HG02852 (cell line): ENCODE measurements around the gene MAFF.
"Not testable (repeated sequence)": the region's sequence is repeated elsewhere in the genome, so short reads cannot be mapped to it uniquely, and the experiment has no call there.

Source experiments
- ATAC-seq: cut with Tn5 transposase; IDR thresholded peaks from one replicate; pipeline ENCODE4 v1.9.1; 2021; ENCODE audit warnings: mild to moderate bottlenecking, moderate library complexity; ENCODE audit not compliant: unreplicated experiment

Gene MAFF

DNA sequence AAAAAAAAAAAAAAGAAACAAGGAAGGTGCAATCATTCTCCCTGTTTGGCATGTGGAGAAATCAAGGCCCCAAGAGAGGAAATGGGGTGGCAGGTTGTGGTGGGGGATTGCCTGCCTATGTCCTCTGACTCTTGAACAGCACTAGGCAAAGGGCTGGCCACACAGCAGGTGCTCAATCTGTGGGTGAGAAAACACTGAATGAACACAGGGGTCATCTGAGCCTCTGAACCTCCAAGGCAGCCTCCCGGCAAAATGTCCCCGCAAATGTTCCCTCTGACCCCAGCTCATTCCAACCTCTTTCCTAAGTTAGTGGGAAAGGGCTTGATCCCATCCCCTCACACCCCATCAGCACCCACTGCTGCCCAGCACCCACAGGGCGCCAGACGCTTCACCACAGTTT, 24.8 kb upstream of the MAFF start:
- ATAC-seq: no peak

DNA sequence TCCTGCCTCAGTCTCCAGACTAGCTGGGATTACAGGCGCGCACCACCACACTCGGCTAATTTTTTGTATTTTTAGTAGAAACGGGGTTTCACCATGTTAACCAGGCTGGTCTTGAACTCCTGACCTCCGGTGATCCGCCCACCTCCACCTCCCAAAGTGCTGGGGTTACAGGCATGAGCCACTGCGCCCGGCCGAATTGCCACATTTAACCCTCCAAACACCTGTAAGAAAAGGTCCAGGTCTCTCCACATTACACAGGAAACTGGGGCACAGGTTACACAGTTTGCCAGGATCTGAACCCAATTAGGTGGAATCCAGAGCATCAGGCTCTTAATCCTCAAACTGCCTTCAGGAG, 24.2 kb upstream of the MAFF start:
- not testable (repeated sequence) for ATAC-seq

DNA sequence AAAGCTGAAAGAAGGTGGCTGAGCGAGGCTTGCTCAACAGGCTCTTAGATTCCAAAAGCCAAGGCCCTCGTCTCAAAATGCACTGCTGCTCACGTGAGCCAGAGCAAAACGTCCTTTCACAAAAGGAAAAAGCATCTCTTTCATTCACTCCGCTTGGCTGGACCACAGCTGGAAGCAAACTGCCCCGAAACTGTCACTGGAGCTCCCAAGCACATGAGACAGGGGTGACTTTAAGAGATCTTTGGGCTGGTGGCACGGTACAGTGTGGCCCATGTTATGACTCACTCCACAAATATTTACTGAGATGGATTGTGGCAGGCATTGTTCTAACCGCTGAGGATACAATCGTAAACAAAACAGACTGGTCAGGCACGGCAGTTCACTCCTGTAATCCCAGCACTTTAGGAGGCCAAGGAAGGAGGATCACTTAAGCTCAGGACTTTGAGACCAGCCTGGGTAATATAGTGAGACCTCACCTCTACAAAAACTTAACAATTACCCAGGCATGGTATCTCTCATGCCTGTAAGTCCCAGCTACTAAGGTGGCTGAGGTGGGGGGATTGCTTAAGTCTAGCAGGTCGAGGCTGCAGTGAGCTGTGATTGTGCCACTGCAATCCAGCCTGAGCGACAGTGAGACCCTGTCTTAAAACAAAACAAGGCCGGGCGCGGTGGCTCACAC, 23.7 kb upstream of the MAFF start:
- ATAC-seq: no peak

DNA sequence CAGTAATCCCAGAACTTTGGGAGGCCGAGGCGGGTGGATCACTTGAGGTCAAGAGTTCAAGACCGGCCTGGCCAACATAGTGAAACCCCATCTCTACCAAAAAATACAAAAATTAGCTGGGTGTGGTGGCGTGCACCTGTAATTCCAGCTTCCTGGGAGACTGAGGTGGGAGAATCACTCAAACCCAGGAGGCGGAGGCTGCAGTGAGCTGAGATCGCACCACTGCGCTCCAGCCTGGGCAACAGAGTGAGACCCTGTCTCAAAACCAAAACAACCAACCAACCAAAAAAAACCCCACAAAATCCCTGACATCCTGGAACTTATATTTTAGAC, 23.2 kb upstream of the MAFF start:
- ATAC-seq: not testable (repeated sequence)

DNA sequence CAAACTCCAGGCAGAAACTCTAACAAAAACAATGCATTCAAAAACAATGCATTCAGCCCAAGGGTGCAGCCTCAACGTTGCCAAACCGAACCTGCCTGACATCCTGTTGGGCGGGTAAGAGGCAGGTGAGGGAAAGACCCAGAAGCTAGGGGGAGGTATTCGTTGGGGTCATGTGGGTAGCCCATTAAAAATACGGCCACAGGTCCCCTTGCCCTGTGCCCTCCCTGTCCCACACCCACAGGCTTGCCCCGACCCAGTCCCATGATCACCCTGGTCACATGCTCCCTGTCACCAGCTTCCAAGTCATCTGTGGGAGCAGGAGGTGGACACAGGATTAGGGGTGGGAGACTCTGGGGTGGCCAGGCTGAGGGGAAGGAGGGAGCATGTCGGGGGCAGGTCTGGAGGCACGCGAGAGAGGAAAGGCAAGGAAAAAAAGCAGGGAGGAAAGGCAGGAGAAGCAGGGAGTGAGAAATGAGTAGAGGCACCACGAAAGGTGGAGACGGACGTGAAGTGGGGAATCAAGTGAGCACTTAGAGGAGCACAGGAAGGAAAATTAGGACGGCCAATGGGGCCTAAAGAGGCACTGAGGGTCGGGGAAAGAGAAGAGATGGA, 20.8 kb upstream of the MAFF start:
- ATAC-seq: no peak

DNA sequence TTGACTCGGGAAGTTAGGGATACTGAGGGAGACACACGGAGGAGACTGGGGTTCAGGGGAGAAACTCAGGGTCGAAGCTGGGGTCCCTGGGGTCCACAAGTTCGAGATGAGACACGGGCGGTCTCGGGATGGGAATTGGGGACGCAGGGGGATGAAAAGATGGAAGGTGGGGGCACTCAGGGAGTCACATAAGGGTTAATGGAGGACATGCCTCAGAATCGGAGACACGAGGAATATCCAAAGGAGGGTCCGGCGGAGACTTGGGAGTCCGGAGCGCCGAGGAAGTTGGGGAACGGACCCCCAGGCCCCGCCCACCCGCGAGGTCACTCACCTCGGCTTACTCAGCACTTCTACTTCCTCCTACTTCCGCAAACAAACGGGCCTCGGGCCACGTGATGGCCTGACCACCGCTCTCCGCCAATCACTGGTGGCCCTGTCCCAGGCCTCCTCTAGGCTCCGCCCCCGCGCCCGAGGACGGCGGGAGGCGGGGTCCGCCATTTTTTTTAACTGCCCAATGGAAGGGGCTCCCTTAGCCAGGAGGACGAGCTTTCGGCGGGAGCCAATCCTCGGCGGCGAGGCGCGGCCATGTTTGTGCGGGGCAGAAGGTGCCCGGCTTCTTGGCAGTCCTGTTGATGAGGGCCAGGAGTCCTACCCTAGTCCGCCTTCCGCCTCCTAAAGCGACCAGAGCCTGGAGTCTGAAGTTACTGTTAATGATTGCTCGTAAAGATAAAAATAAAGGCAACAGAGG, 20.2 kb upstream of the MAFF start, which contains the start of gene PLA2G6:
Gene PLA2G6 (minus strand): TSS at position 378 of the 748 bp plus-strand sequence. CDS start 12,404 bp downstream, outside the sequence.
- peak; percentile 89 for ATAC-seq

DNA sequence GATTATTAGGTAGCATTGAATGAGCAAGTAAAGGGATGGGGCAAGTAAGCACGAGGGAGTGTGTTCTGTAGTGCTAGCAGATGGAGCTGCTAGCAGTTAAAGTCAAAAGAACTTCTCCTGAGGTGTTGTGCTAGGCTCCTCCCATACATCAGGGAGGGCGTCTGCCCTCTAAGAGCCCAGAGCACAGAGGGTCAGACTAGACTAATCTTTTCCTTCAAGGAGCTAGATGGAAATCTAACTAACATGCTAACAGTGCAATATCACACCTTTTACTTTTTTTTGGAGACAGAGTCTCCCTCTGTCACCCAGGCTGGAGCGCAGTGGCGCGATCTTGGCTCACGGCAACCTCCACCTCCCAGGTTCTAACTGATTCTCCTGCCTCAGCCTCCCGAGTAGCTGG, 17.0 kb upstream of the MAFF start:
- ATAC-seq: no peak

DNA sequence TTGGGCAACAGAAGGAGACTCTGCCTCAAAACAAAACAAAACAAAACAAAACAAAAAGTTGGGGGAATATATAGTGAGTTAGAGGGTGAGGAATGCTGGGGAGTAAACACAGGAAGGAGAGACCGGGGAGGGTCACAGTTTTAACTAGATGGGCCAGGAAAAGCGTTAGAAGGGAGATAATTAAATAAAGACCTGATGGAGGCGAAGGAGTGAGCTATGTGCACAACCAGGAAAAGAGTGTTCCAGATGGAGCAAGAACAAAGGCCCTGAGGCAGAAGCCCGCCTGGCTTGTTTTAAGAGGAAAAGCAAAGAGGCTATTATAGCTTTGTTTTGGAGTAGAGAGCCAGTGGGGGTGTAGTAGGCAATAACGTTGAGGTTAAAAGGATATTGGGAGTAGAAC, 15.4 kb upstream of the MAFF start:
- ATAC-seq: no peak

DNA sequence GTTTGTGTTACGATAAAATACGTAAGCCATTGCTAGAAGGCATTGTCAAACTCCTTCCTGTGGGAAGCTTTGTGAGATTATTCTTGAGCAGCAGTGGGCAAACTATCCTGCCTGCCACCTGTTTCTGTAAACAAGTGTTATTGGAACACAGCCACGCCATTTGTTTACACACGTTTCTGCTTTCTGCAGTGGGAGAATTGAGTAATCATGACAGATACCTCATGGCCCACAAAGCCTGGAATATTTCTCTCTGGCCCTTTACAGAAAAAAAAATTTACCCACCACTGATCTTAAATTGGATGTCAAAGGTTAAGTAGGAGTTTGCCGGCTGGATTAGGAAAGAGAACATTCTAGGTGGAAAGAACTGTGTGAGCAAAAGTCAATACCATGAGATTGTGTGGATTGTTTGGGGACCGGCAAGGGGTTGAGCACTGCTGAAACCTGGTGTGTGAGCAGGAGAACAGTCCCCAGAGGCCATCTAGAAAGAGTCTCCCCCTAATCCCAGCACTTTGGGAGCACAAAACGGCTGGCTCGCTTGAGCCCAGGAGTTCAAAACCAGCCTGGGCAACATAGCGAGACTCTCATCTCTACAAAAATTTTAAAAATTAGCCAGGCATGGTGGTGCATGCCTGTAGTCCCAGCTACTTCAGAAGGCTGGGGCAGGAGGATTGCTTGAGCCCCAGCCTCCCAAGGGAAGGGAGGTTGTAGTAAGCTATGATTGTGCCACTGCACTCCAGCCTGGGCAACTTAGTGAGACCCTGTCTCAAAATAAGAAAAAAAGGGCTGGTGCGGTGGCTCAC, 14.2 kb upstream of the MAFF start:
- no peak for ATAC-seq

DNA sequence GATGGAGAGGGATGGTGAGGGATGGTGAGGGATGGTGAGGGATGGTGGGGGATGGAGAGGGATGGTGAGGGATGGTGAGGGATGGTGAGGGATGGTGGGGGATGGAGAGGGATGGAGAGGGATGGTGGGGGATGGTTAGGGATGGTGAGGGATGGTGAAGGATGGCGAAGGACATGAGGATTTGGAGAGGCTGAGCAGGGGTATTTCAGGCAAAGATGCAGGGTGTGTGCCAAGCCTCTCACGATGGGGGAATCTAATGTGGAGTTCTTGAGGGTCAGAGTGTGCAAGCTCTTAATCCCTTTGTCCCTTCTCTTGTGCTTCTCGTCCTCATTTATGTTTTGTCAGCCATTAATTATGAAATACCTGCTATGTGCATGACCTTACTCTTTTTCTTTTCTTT, 12.7 kb upstream of the MAFF start:
- ATAC-seq: no peak

DNA sequence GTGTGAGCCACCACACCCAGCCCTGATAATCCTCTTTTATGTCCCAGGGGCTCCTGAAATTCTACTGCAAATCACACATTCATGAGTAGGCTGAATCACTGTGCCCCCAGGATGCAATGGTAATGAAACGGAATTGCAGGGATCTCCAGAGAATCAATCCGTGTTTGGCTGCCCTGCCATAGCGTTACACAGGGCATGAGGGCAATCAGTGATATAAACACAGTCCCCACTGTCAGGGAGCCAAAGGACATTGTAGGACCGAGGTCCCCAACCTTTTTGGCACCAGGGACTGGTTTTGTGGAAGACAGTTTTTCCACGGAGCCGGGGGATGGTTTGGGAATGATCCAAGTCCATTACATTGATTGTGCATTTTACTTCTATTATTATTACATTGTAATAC, 11.2 kb upstream of the MAFF start:
- no peak for ATAC-seq

DNA sequence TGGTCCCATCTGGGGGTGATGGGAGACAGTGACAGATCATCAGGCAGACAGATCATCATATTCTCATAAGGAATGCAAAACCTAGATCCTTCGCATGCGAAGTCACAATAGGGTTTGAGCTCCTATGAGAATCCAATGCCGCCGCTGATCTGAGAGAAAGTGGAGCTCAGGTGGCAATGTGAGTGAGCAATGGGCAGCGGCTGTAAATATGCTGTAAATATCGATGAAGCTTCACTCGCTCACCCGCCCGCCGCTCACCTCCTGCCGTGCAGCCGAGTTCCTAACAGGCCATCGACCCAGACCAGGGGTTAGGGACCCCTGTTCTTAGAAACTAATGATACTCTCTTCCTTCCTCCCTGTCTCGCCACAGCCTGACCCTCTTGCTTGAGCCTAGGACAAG, 10.7 kb upstream of the MAFF start:
- no peak for ATAC-seq

DNA sequence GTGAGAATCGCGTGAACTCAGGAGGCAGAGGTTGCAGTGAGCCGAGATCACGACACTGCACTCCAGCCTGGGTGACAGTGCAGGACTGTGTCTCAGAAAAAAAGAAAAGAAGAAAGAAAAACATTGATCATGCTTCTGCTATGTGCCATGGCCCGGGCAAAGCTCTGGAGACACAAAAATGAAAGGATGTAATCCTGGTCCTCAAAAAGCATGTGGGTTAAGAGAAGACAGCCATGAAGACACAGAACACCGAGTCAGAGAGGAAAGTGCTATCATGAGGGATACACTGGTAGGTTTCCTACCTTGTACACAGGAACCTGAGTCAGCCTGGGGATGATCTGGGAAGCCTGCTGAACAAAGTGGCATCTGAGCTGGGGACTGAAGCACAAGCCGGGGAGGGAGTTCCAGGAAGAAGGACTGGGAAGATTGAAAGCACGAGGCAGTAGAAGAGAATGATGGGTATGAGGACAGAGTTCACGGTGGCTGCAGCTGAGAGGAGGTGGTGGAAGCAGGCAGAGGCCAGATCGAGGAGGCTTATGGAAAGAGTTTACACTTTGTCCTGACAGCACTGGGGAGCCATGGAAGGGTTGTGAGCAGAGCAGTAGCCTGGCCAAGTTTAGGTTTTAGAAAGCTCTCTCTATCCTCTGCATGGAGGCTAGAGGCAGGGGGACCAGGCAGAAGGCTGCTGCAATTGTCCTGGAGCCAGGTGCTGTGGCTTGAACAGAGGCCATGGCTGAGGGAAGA, 9.9 kb upstream of the MAFF start:
- no peak for ATAC-seq

DNA sequence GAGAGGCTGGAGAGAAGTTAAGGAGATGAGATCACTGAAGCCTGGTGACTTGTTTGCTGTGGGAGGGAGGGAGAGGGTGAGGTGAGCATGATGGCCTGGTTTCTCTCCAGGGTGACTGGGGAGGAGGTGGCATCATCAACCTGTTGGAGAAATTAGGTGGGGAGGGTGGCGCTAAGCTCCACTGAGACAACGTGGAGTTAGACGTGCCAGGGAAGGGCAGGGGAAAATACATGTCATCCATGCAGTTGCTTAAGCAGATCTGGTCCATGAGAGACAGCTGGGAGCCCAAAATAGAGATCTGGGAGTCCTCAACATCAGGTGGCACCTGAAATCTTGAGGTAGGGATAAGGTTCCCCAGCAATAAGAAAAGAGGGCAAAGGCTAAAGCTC, 9.3 kb upstream of the MAFF start:
- ATAC-seq: no peak

DNA sequence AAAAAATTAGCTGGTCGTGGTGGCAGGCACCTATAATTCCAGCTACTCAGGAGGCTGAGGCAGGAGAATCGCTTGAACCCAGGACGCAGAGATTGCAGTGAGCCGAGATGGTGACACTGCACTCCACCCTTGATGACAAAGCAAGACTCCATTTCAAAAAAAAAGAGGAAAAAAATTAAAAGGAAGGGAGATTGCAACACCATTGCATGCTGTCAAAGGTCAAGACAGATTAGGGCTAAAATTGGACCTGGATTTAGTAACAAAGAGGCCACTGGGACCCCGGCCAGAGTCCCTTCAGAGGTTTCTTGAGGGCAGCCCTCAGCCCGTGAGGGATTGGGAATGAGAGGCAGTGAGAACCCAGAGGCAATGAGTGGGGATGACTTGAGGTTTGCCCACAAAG, 8.2 kb upstream of the MAFF start:
- ATAC-seq: no peak

DNA sequence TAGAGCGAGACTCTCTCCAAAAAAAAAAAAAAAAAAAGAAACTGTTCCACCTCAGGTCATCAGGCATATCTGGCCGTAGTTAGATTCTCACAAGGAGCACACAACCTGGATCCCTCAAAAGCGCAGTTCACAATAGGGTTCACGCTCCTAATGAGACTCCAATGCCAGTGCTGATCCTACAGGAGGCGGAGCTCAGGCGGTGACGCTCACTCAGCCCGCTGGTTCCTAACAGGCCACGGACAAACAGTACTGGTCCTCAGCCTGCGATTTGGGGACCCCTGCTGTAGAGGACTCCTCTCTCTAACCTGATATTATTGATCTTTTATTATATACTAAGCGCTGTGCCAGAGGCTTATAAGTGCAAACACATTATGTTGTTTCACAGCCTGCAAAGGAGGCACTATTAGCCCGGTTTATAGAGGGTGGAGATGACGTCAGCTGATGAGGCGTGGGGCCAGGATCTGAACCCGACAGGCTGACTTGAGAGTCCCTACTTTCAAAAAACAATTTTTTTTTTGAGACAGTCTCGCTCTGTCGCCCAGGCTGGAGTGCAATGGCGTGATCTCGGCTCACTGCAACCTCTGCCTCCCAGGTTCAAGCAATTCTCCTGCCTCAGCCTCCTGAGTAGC, 4.9 kb upstream of the MAFF start:
- ATAC-seq: no peak

DNA sequence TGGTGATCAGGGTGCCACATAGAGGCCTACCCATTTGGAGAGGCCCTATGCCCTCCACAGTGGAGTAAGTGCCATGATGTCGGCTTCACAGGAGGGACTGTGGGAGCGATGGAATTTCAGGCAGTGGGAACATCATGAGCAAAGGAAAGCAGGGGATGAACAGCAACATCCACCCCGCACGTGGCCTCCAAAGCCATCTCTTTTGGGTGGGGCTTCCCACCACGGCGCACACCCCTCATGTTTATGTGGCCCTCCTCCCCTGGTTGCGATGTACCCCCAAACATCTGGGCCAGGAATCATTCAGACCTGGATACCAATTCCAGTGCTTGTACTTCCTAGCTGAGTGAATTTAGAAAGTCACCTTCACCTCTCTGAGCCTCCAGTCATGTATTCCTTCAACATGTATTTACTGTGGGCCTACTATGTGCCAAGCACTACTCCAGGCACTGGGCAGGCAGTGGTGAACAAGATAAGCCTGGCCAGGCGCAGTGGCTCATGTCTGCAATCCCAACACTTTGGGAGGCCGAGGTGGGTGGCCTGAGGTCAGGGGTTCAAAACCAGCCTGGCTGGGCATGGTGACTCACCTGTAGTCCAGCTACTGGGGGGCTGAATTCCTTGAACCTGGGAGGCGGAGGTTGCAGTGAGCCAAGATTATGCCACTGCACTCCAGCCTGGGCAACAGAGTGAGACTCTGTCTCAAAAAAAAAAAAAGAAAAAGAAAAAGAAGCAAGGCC, 1.8 kb upstream of the MAFF start:
- ATAC-seq: no peak

DNA sequence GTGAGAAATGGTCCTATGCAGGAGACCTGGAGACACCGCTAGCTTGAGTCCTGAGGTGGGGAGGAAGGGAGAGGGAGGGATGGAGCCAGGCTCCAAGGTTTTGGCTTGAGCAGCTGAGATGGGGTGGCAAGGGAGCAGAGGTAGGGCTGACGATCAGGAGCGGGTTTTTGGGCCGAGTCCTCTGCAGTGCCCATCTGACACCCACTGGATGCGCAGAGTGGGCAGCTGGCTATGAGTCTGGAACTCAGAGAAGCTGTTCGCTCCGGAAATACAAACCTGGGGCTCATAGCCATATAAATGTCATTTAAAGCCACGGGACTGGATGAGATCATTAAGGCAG, 453 bp upstream of the MAFF start:
- ATAC-seq: no peak

DNA sequence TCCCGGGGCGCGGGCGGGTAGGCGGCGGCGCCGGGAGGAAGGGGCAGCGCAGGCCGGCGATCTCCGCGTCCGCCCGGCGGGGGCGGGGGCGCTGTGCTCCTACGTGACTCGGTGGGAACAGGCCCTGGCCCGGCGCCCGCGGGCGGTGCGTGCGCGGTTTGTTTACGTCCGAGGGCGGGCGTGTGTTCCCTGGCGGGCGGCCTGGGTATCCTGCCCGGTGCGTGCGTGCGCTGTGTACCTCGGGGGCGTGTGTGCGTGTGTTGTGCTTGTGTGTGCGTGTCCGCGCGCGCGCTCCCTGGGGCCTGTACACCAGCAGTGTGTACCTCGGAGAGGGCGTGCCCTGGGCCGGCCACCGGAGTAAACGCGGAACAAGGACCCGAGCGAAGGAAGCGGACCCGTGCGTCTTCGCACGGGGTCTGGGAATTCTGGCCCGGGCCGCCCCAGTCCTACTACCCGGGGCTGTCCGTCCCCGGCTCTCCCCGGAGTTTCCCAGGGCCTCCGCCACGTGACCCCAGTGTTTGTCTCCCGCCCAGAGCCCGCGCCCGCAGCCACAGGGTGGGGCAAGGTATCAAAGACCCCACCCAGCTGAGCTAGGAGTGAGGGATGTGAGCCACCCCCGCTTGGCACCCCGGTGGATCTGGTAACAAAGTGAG, 769 bp downstream of the MAFF start:
- ATAC-seq: peak; percentile 23
